B cell (primary cell): ENCODE measurements around the gene SNRPF. TPM values are rescaled to one million over a fixed set of nuclear protein-coding genes. Genes with fewer than 3 reads are reported as not detected.

Experiments
- ATAC-seq: fragments of 200-7000 bp; cut with Tn5 transposase; one replicate; pipeline ENCODE4 v1.10.0; 2021; ENCODE audit warnings: low read depth, mild to moderate bottlenecking, moderate number of reproducible peaks, moderate library complexity
- CTCF ChIA-PET: fragments of 350-600 bp; sonication (Branson Sonifier 250); formaldehyde crosslinking; loops from one replicate; lab custom pipeline; 2021; ENCODE audit warnings: antibody characterized with exemption, inconsistent platforms; lab: Charles Lee
- POLR2A ChIA-PET: fragments of 350-600 bp; sonication (Branson Sonifier 250); formaldehyde crosslinking; loops from one replicate; lab custom pipeline; 2021; ENCODE audit warnings: antibody characterized with exemption; lab: Charles Lee
- DNase-seq: peaks from one replicate; pipeline ENCODE4 v3.0.0; 2013
- H2AFZ ChIP-seq: 2 replicates; pipeline ENCODE4 v1.6.1; 2012; ENCODE audit warnings: mild to moderate bottlenecking, low read depth, low read length; ENCODE audit not compliant: insufficient read depth, poor library complexity, severe bottlenecking
- H3K27ac ChIP-seq, 2 donors: 1 replicate in 1 of 2; 2 replicates in 1 of 2; pipeline ENCODE4 v1.5.1; 2012 to 2013; ENCODE audit warnings: low read length in 2 of 2, mild to moderate bottlenecking in 2 of 2, moderate library complexity in 1 of 2
- H3K27me3 ChIP-seq, 4 experiments: fragments of 200-600 bp in 1 of 4; sonication (generic) in 1 of 4; replicated peaks in 1 of 4; 1 replicate in 2 of 4; 2 replicates in 2 of 4; pipeline versions ENCODE4 v1.6.1 to v1.7.0; 2013 to 2016; ENCODE audit warnings: low read length in 3 of 4, mild to moderate bottlenecking in 2 of 4, mixed read lengths in 1 of 4, moderate library complexity in 1 of 4; ENCODE audit not compliant: insufficient read depth in 4 of 4, control insufficient read depth in 3 of 4; ENCODE audit errors: control extremely low read depth in 1 of 4
- H3K36me3 ChIP-seq, 2 experiments: replicated peaks in 1 of 2; 1 replicate in 1 of 2; 2 replicates in 1 of 2; pipeline versions ENCODE4 v1.6.1 to v1.7.1; 2013; ENCODE audit warnings: low read length in 1 of 2; ENCODE audit not compliant: insufficient read depth in 2 of 2, control insufficient read depth in 1 of 2; ENCODE audit errors: control extremely low read depth in 1 of 2, extremely low read depth in 1 of 2
- H3K4me1 ChIP-seq, 2 donors: fragments of 200-600 bp in 1 of 2; sonication (generic) in 1 of 2; 1 replicate in 1 of 2; 2 replicates in 1 of 2; pipeline versions ENCODE4 v1.5.1 to v1.6.1; 2013 to 2017; ENCODE audit warnings: low read length in 2 of 2; ENCODE audit not compliant: control insufficient read depth in 2 of 2, insufficient read depth in 2 of 2
- H3K4me2 ChIP-seq: replicated peaks from 2 replicates; pipeline ENCODE3; 2012; ENCODE audit warnings: mild to moderate bottlenecking, low read depth, low read length; ENCODE audit not compliant: poor library complexity, severe bottlenecking
- H3K4me3 ChIP-seq, 5 experiments: fragments of 200-600 bp in 1 of 5; sonication (generic) in 1 of 5; 1 replicate in 3 of 5; 2 replicates in 2 of 5; pipeline versions ENCODE4 v1.5.1 to v1.7.0; 2011 to 2016; ENCODE audit warnings: low read length in 4 of 5, mild to moderate bottlenecking in 4 of 5, low read depth in 2 of 5, control low read depth in 1 of 5, moderate library complexity in 1 of 5; ENCODE audit not compliant: insufficient read depth in 1 of 5; ENCODE audit errors: control extremely low read depth in 1 of 5, extremely low read depth in 1 of 5
- H3K79me2 ChIP-seq: fragments of 200-600 bp; sonication (generic); one replicate; pipeline ENCODE4 v1.6.0; 2016; ENCODE audit warnings: low read length; ENCODE audit not compliant: control insufficient read depth, insufficient read depth
- H3K9ac ChIP-seq: fragments of 200-600 bp; sonication (generic); 2 replicates; pipeline ENCODE4 v1.6.1; 2017; ENCODE audit warnings: mild to moderate bottlenecking, low read length, moderate library complexity
- H3K9me3 ChIP-seq, 3 donors: one replicate each; pipeline versions ENCODE4 v1.6.1 to v1.7.1; 2013; ENCODE audit warnings: low read length in 2 of 3; ENCODE audit not compliant: control insufficient read depth in 2 of 3, insufficient read depth in 1 of 3; ENCODE audit errors: control extremely low read depth in 1 of 3
- H4K20me1 ChIP-seq: 2 replicates; pipeline ENCODE4 v1.6.0; 2012; ENCODE audit warnings: mild to moderate bottlenecking, low read length; ENCODE audit not compliant: insufficient read depth, control insufficient read depth, poor library complexity, severe bottlenecking
- H3K27ac Mint-ChIP-seq: one replicate; pipeline ENCODE4 v1.8.0; 2021; ENCODE audit warnings: mixed read lengths
- H3K27me3 Mint-ChIP-seq: one replicate; pipeline ENCODE4 v1.8.0; 2021; ENCODE audit warnings: mixed read lengths
- H3K4me1 Mint-ChIP-seq: one replicate; pipeline ENCODE4 v1.8.0; 2021; ENCODE audit warnings: mixed read lengths
- H3K4me3 Mint-ChIP-seq: one replicate; pipeline ENCODE4 v1.8.0; 2021; ENCODE audit warnings: mixed read lengths
- H3K9me3 Mint-ChIP-seq: one replicate; pipeline ENCODE4 v1.8.0; 2022; ENCODE audit warnings: mixed read lengths; ENCODE audit not compliant: insufficient read depth
- CTCF ChIP-seq: fragments of 200-600 bp; IDR thresholded peaks from one replicate; pipeline ENCODE4 v1.8.0; 2022; ENCODE audit warnings: antibody characterized with exemption, mild to moderate bottlenecking
- EZH2 ChIP-seq: IDR thresholded peaks from 2 replicates; pipeline ENCODE4 v1.6.1; 2012; ENCODE audit warnings: borderline replicate concordance, low read depth, mild to moderate bottlenecking, moderate library complexity, low read length; ENCODE audit not compliant: insufficient read depth, poor library complexity, severe bottlenecking
- intact Hi-C: fragments of 100-400 bp; cut with micrococcal nuclease; formaldehyde crosslinking; loops from one replicate; pipeline ENCODE4 v1.10.0; 2022
- polyA plus RNA-seq: library from polyadenylated mRNA; depleted of rRNA; stranded (reverse); fragments of >200 nt; gene quantifications from 2 replicates; pipeline ENCODE4 v1.2.3, GENCODE V29; 2012
- total RNA-seq, 2 donors: library from RNA; stranded (reverse); fragments of 120-200 nt in 1 of 2; gene quantifications; 1 replicate in 1 of 2; 2 replicates in 1 of 2; pipeline versions ENCODE4 v1.2.3 to v1.2.4, GENCODE V29; 2013 to 2022

SNRPF gene
- total and polyA plus RNA-seq, 2 donors (not counting 1 experiment from before 2014, with no cell fraction given): 10.5 to 23.8 TPM

DNA sequence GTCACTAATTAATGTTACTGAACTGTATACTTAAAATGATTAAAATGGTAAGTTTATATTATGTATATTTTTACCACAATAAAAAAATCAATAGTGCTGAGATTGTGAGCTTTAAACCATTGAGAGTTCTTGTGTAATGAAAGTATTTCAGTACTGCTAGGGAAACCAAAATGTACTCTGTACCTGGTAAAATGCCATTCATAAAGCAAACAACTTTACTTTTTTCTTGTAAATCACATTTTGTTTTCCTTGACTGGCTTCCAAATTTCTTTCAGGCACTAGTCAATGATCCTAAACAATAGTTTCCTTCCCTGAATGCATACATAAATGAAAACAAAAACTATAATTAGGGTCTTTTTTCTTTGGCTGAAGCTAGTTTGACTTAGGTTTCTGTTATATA is 29.4 kb upstream of the SNRPF start:
- H3K4me2 ChIP-seq: no peak overlapping the region
- no peaks in the 10 kb centered on the region for H4K20me1 ChIP-seq
- intact Hi-C loops: no loop called here

More for the DNA sequence above, 29.4 kb upstream of the SNRPF start:
- no peaks in the 10 kb centered on the region for H3K36me3 ChIP-seq
- Mint-ChIP-seq H3K4me3 (no peak overlapping the region), H3K27ac (no peak overlapping the region), H3K9me3 (no peaks in the 10 kb centered on the region), H3K4me1 (no peaks in the 10 kb centered on the region), H3K27me3 (peaks cover 38% of the 10 kb centered on the region)
- peaks cover 0 to 5% (median 2%) of the 10 kb centered on the region in 4 experiments for H3K27me3 ChIP-seq
- ChIA-PET CTCF (no interaction called here), POLR2A (no interaction called here)
- TF ChIP-seq EZH2 (no peak), CTCF (no peak)
- ATAC-seq (no peak), DNase-seq (no peak)
- H3K27ac ChIP-seq: no peak overlapping the region
- no peak overlapping the region for H3K4me3 ChIP-seq
- no peak overlapping the region for H3K9ac ChIP-seq
- no peaks in the 10 kb centered on the region for H3K4me1 ChIP-seq
- H2AFZ ChIP-seq: no peak overlapping the region
- peaks cover 0 to 1% (median 0%) of the 10 kb centered on the region in 3 donors for H3K9me3 ChIP-seq
- no peaks in the 10 kb centered on the region for H3K79me2 ChIP-seq
